Stomach (tissue), 9 donors: Measurements from ENCODE around the gene MAP3K14. TPM values are rescaled to one million over a fixed set of nuclear protein-coding genes. Genes with fewer than 3 reads are reported as not detected.

Experiments
- DNase-seq, 2 donors: peaks; one replicate each; pipeline versions ENCODE4 v3.0.0 to v3.0.0-alpha.2; 2013 to 2019
- H3K27ac ChIP-seq, 5 donors: fragments of 200-600 bp in 4 of 5; sonication (generic) in 4 of 5; one replicate each; pipeline ENCODE4 v1.5.1; 2013 to 2019; ENCODE audit warnings: mild to moderate bottlenecking in 1 of 5, moderate library complexity in 1 of 5
- H3K27me3 ChIP-seq, 3 donors: fragments of 200-600 bp; sonication (generic); one replicate each; pipeline ENCODE4 v1.5.1; 2017 to 2019; ENCODE audit warnings: mixed run types in 1 of 3
- H3K36me3 ChIP-seq, 4 donors: fragments of 200-600 bp; sonication (generic); 1 replicate in 3 of 4; 2 replicates in 1 of 4; pipeline ENCODE4 v1.5.1; 2016 to 2019
- H3K4me1 ChIP-seq, 4 donors: fragments of 200-600 bp; sonication (generic); one replicate each; pipeline ENCODE4 v1.5.1; 2016 to 2019
- H3K4me3 ChIP-seq, 4 donors: fragments of 200-600 bp; sonication (generic) in 3 of 4; one replicate each; pipeline ENCODE4 v1.5.1; 2016 to 2019; ENCODE audit warnings: mild to moderate bottlenecking in 1 of 4
- H3K9me3 ChIP-seq, 4 donors: fragments of 200-600 bp; sonication (generic); one replicate each; pipeline ENCODE4 v1.5.1; 2016 to 2019
- CTCF ChIP-seq, 7 experiments: fragments of 450-650 bp in 4 of 7; fragments of 200-600 bp in 3 of 7; sonication (generic) in 3 of 7; IDR thresholded peaks; one replicate each; pipeline ENCODE4 v1.5.1; 2016 to 2019; ENCODE audit warnings: antibody characterized with exemption in 7 of 7, control low read depth in 2 of 7, mild to moderate bottlenecking in 1 of 7
- EP300 ChIP-seq: sonication (generic); formaldehyde crosslinking; IDR thresholded peaks from one replicate; pipeline ENCODE4 v1.6.1; 2017; ENCODE audit warnings: antibody characterized with exemption
- POLR2A ChIP-seq, 4 donors: fragments of 450-650 bp; IDR thresholded peaks; one replicate each; pipeline ENCODE4 v1.6.1; 2016; ENCODE audit warnings: antibody characterized with exemption in 4 of 4, control low read depth in 2 of 4, mild to moderate bottlenecking in 1 of 4, moderate library complexity in 1 of 4
- POLR2AphosphoS5 ChIP-seq, 3 donors: sonication (generic); formaldehyde crosslinking; IDR thresholded peaks; one replicate each; pipeline ENCODE4 v1.6.1; 2016; ENCODE audit warnings: antibody characterized with exemption in 3 of 3
- WGBS, 5 donors: extraction: QIAGEN DNeasy Blood & Tissue Kit in 3 of 5; methylation state at CpG; one replicate each; pipeline versions ENCODE4 v1.1.5 to v1.1.7; 2013 to 2018; 5-methylcytosine and 5-hydroxymethylcytosine counted together
- intact Hi-C: fragments of 100-400 bp; cut with DNase I; formaldehyde crosslinking; loops from one replicate; pipeline ENCODE4 v1.15.1; 2023; ENCODE audit warnings: low total_unique reads
- polyA plus RNA-seq, 3 donors: library from polyadenylated mRNA; stranded (reverse); fragments of 200-250 nt; gene quantifications; one replicate each; pipeline ENCODE4 v1.2.3, GENCODE V29; 2013
- total RNA-seq, 5 donors: library from RNA; depleted of rRNA; stranded (reverse); fragments of >200 nt; gene quantifications; one replicate each; pipeline versions ENCODE4 v1.1.0 to v1.2.3, GENCODE V29; 2014 to 2016
- donor health status: healthy with polysubstance abuse.
- donor health status: Bipolar disorder and iron deficiency.
- donor health status: healthy.

The MAP3K14 gene
- total and polyA plus RNA-seq, 8 donors, result 1.2 to 17.7 (median 8.1) TPM

- Histone ChIP-seq H3K4me1 (peaks cover 80 to 99% (median 91%) of the 10 kb centered on the region in 4 donors), H3K9me3 (no peaks in the 10 kb centered on the region), H3K27ac (peak overlapping the region in 4 of 5 donors; percentile 50 to 88 (median 72)), H3K4me3 (no peak overlapping the region), H3K27me3 (no peaks in the 10 kb centered on the region), H3K36me3 (no peaks in the 10 kb centered on the region)
- intact Hi-C loops, result no loop called here
- TF ChIP-seq POLR2AphosphoS5 (IDR thresholded peaks at IDR 0.05), result no peak
- no peak for TF ChIP-seq EP300
- TF ChIP-seq POLR2A (IDR thresholded peaks at IDR 0.05), result no peak
- TF ChIP-seq CTCF (IDR thresholded peaks at IDR 0.05), result no peak
- peak in 1 of 2 donors; percentile 3 for DNase-seq
- WGBS, 5 donors, result 82 to 92% (median 83%) methylated on average over 8 of the region's 8 CpGs
Observed at GRCh38 chr17:45298546-45299285, 18.1 kb downstream of the MAP3K14 start.

- Histone ChIP-seq H3K4me1 (peaks cover 84 to 99% (median 94%) of the 10 kb centered on the region in 4 donors), H3K4me3 (no peak overlapping the region), H3K36me3 (no peaks in the 10 kb centered on the region), H3K27ac (peak overlapping the region; percentile 32 to 88 (median 85)), H3K9me3 (no peaks in the 10 kb centered on the region), H3K27me3 (no peaks in the 10 kb centered on the region)
- DNase-seq, result peak in 1 of 2 donors; percentile 52
- intact Hi-C loops, result no loop called here
- TF ChIP-seq CTCF (IDR thresholded peaks at IDR 0.05), result no peak
- no peak for TF ChIP-seq EP300
- TF ChIP-seq POLR2AphosphoS5 (IDR thresholded peaks at IDR 0.05), result no peak
- TF ChIP-seq POLR2A (IDR thresholded peaks at IDR 0.05), result no peak
- 14 to 28% (median 17%) methylated on average over 1 of the region's 1 CpG for WGBS, 5 donors
Observed at GRCh38 chr17:45296833-45297124, 20.0 kb downstream of the MAP3K14 start.

GRCh38 chr17:45296003-45296832 is 20.6 kb downstream of the MAP3K14 start:
- TF ChIP-seq EP300 (no peak), CTCF (IDR thresholded peaks at IDR 0.05) (no peak), POLR2AphosphoS5 (IDR thresholded peaks at IDR 0.05) (no peak), POLR2A (IDR thresholded peaks at IDR 0.05) (no peak)
- intact Hi-C loops, result no loop called here
- no peaks in the 10 kb centered on the region for H3K9me3 ChIP-seq
- peaks cover 90 to 100% (median 98%) of the 10 kb centered on the region in 4 donors for H3K4me1 ChIP-seq
- DNase-seq, result peak in 1 of 2 donors; percentile 19
- H3K4me3 ChIP-seq, result no peak overlapping the region
- no peaks in the 10 kb centered on the region for H3K27me3 ChIP-seq
- H3K36me3 ChIP-seq, result no peaks in the 10 kb centered on the region
- 69 to 84% (median 80%) methylated on average over 7 of the region's 7 CpGs for WGBS, 5 donors
- peak overlapping the region; percentile 32 to 88 (median 85) for H3K27ac ChIP-seq

GRCh38 chr17:45294506-45294905 is 22.3 kb downstream of the MAP3K14 start:
- H3K27ac ChIP-seq, result peak overlapping the region; percentile 65 to 88 (median 85)
- TF ChIP-seq POLR2A (IDR thresholded peaks at IDR 0.05) (no peak), CTCF (IDR thresholded peaks at IDR 0.05) (peak in 1 of 7 experiments; percentile 5), POLR2AphosphoS5 (IDR thresholded peaks at IDR 0.05) (peak; percentile 27 to 79 (median 49))
- H3K36me3 ChIP-seq, result peaks cover 9 to 11% (median 10%) of the 10 kb centered on the region in 4 donors
- no peak overlapping the region for H3K4me3 ChIP-seq
- H3K27me3 ChIP-seq, result no peaks in the 10 kb centered on the region
- intact Hi-C loops, result no loop called here
- WGBS, 5 donors, result 14 to 23% (median 20%) methylated on average over 3 of the region's 3 CpGs
- DNase-seq, result peak; percentile 77 to 80
- H3K4me1 ChIP-seq, result peaks cover 93 to 100% (median 98%) of the 10 kb centered on the region in 4 donors
- no peaks in the 10 kb centered on the region for H3K9me3 ChIP-seq
